HL-60 (cell line): ENCODE data around the gene THNSL1.

Source experiments
- DNase-seq, 2 experiments: peaks; one replicate each; pipeline ENCODE4 v3.0.0-alpha.2; 2010 to 2020; ENCODE audit warnings: low read depth in 1 of 2, low spot score in 1 of 2
- H3K27ac ChIP-seq: fragments of 250-450 bp; sonication (Bioruptor Pico); replicated peaks from 2 replicates; pipeline ENCODE4 v1.5.1; 2020; ENCODE audit warnings: mild to moderate bottlenecking, moderate library complexity
- H3K27me3 ChIP-seq: fragments of 250-450 bp; sonication (Bioruptor Pico); 2 replicates; pipeline ENCODE4 v1.5.1; 2021; ENCODE audit warnings: mild to moderate bottlenecking, moderate library complexity; ENCODE audit not compliant: insufficient read depth, poor library complexity, severe bottlenecking
- H3K4me3 ChIP-seq: replicated peaks from 2 replicates; pipeline ENCODE4 v1.5.1; 2011; ENCODE audit warnings: mild to moderate bottlenecking, control low read depth, low read length; ENCODE audit not compliant: insufficient read depth
- GABPA ChIP-seq: IDR thresholded peaks from 2 replicates; pipeline ENCODE4 v1.6.1; 2012; ENCODE audit warnings: low read depth
- POLR2AphosphoS5 ChIP-seq: IDR thresholded peaks from 2 replicates; pipeline ENCODE4 v1.6.1; 2012; ENCODE audit warnings: low read depth
- SPI1 ChIP-seq: IDR thresholded peaks from 2 replicates; pipeline ENCODE4 v1.6.1; 2012; ENCODE audit warnings: low read depth, mild to moderate bottlenecking, borderline replicate concordance
- TF ChIP-seq, protein P1 (sequence below): IDR thresholded peaks from 2 replicates; pipeline ENCODE4 v1.6.1; 2012; ENCODE audit warnings: low read depth; ENCODE audit not compliant: insufficient replicate concordance
- TF ChIP-seq, protein P2 (sequence below): IDR thresholded peaks from one replicate; pipeline ENCODE4 v1.5.1; 2011; ENCODE audit warnings: low read length, control low read depth, inconsistent platforms; ENCODE audit not compliant: insufficient read depth

The THNSL1 gene

GRCh38 chr10:24974976-24975375 is 41.4 kb upstream of the THNSL1 start:
- H3K4me3 ChIP-seq: no peak overlapping the region
- no peak overlapping the region for H3K27ac ChIP-seq
- TF ChIP-seq, protein P1, sequence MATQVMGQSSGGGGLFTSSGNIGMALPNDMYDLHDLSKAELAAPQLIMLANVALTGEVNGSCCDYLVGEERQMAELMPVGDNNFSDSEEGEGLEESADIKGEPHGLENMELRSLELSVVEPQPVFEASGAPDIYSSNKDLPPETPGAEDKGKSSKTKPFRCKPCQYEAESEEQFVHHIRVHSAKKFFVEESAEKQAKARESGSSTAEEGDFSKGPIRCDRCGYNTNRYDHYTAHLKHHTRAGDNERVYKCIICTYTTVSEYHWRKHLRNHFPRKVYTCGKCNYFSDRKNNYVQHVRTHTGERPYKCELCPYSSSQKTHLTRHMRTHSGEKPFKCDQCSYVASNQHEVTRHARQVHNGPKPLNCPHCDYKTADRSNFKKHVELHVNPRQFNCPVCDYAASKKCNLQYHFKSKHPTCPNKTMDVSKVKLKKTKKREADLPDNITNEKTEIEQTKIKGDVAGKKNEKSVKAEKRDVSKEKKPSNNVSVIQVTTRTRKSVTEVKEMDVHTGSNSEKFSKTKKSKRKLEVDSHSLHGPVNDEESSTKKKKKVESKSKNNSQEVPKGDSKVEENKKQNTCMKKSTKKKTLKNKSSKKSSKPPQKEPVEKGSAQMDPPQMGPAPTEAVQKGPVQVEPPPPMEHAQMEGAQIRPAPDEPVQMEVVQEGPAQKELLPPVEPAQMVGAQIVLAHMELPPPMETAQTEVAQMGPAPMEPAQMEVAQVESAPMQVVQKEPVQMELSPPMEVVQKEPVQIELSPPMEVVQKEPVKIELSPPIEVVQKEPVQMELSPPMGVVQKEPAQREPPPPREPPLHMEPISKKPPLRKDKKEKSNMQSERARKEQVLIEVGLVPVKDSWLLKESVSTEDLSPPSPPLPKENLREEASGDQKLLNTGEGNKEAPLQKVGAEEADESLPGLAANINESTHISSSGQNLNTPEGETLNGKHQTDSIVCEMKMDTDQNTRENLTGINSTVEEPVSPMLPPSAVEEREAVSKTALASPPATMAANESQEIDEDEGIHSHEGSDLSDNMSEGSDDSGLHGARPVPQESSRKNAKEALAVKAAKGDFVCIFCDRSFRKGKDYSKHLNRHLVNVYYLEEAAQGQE: no peak
- TF ChIP-seq GABPA: no peak
- TF ChIP-seq SPI1: no peak
- TF ChIP-seq POLR2AphosphoS5: no peak
- TF ChIP-seq, protein P2, sequence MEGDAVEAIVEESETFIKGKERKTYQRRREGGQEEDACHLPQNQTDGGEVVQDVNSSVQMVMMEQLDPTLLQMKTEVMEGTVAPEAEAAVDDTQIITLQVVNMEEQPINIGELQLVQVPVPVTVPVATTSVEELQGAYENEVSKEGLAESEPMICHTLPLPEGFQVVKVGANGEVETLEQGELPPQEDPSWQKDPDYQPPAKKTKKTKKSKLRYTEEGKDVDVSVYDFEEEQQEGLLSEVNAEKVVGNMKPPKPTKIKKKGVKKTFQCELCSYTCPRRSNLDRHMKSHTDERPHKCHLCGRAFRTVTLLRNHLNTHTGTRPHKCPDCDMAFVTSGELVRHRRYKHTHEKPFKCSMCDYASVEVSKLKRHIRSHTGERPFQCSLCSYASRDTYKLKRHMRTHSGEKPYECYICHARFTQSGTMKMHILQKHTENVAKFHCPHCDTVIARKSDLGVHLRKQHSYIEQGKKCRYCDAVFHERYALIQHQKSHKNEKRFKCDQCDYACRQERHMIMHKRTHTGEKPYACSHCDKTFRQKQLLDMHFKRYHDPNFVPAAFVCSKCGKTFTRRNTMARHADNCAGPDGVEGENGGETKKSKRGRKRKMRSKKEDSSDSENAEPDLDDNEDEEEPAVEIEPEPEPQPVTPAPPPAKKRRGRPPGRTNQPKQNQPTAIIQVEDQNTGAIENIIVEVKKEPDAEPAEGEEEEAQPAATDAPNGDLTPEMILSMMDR: no peak
- no peak for DNase-seq
- H3K27me3 ChIP-seq: no peaks in the 10 kb centered on the region

DNA sequence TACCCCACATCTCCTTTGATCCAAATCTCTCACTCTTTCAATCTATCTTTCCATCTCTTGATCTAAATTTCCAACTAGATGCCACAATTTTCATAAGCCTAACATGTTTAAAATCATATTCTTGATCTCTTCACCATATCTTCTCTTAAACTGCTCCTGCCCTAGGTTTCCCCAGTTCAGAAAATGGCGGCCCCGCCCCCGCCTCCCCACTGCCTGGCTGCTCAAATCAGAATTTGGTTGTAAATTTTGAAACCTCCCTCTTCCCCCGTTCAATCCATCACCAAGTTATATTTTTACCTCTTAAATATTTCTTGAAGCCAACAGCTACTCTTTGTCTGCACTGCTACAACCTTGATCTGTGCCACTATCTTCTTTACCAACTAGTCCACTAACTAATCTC is 36.7 kb upstream of the THNSL1 start:
- Histone ChIP-seq H3K4me3 (no peak overlapping the region), H3K27me3 (no peaks in the 10 kb centered on the region), H3K27ac (no peak overlapping the region)
- DNase-seq: no peak
- TF ChIP-seq, protein P1: no peak
- TF ChIP-seq, protein P2: no peak
- TF ChIP-seq SPI1: no peak
- no peak for TF ChIP-seq POLR2AphosphoS5
- TF ChIP-seq GABPA: no peak

- no peak for DNase-seq
- no peaks in the 10 kb centered on the region for H3K27me3 ChIP-seq
- TF ChIP-seq, protein P2: no peak
- TF ChIP-seq, protein P1: no peak
- no peak for TF ChIP-seq SPI1
- TF ChIP-seq GABPA: no peak
- TF ChIP-seq POLR2AphosphoS5: no peak
- no peak overlapping the region for H3K27ac ChIP-seq
- no peak overlapping the region for H3K4me3 ChIP-seq
These were observed 35.2 kb upstream of the THNSL1 start for GRCh38 chr10:24981161-24981710.
